ENCODE results near the gene ARID4B. TPM values are rescaled to one million over a fixed set of nuclear protein-coding genes. Genes with fewer than 3 reads are reported as not detected.
A peak's percentile ranks its signal among the peaks of the same experiment; 100 is the strongest.
"Not testable (repeated sequence)": the region's sequence is repeated elsewhere in the genome, so short reads cannot be mapped to it uniquely, and the experiment has no call there.

The ARID4B gene
- total RNA-seq, 6 experiments from 2014 or later, result 19.4 to 22.8 (median 20.5) TPM

DNA sequence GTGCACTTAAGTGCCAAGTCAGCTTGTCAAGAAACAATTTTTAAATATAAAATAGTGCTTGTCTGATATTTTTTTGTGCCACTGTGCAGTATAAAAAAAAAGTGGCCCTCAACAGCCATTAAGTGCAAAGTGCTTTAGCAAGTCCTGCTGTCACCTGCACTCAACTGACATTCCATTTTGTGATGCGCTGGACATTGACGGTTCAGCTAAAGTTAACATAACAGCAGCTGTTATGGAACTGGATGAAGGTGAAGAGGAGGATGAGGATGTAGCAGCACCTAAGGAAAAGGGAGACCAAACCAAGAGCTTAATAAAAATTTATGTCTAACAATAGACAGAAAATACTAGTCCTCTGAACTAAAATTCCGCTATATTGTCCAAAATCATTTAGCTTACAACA lies 159.6 kb downstream of the ARID4B start:
- no peaks in the 10 kb centered on the region for H3K9me3 Mint-ChIP-seq
- no peaks in the 10 kb centered on the region for H3K4me1 Mint-ChIP-seq (ENCODE audit: low read depth)
- H3K27me3 Mint-ChIP-seq (ENCODE audit: insufficient read depth), result no peaks in the 10 kb centered on the region; the same call in 1 of the 2 replicates
- no peak for DNase-seq
- TF ChIP-seq, protein P1, sequence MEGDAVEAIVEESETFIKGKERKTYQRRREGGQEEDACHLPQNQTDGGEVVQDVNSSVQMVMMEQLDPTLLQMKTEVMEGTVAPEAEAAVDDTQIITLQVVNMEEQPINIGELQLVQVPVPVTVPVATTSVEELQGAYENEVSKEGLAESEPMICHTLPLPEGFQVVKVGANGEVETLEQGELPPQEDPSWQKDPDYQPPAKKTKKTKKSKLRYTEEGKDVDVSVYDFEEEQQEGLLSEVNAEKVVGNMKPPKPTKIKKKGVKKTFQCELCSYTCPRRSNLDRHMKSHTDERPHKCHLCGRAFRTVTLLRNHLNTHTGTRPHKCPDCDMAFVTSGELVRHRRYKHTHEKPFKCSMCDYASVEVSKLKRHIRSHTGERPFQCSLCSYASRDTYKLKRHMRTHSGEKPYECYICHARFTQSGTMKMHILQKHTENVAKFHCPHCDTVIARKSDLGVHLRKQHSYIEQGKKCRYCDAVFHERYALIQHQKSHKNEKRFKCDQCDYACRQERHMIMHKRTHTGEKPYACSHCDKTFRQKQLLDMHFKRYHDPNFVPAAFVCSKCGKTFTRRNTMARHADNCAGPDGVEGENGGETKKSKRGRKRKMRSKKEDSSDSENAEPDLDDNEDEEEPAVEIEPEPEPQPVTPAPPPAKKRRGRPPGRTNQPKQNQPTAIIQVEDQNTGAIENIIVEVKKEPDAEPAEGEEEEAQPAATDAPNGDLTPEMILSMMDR (IDR thresholded peaks at IDR 0.05), result no peak
- H3K36me3 Mint-ChIP-seq (ENCODE audit: low read depth), result peaks cover 19% of the 10 kb centered on the region
- no peak overlapping the region for H3K27ac Mint-ChIP-seq
- H3K4me3 Mint-ChIP-seq, result no peak overlapping the region

- TF ChIP-seq, protein P1 (IDR thresholded peaks at IDR 0.05), result no peak
- Mint-ChIP-seq H3K27ac (peak overlapping the region; percentile 98), H3K4me1 (ENCODE audit: low read depth) (peaks cover 19% of the 10 kb centered on the region), H3K27me3 (ENCODE audit: insufficient read depth) (peaks cover 5% of the 10 kb centered on the region), H3K4me3 (peak overlapping the region; percentile 99), H3K36me3 (ENCODE audit: low read depth) (peaks cover 11% of the 10 kb centered on the region), H3K9me3 (no peaks in the 10 kb centered on the region)
- DNase-seq, result no peak
Measured at GRCh38 chr1:235161685-235162327, 166.2 kb downstream of the ARID4B start.

GRCh38 chr1:235160957-235161684 lies 166.9 kb downstream of the ARID4B start, which contains the start of gene RBM34:
RBM34 (minus strand) TSS chr1:235161250; CDS start chr1:235161226, 24 bp downstream.
- Mint-ChIP-seq H3K27me3 (ENCODE audit: insufficient read depth) (peaks cover 5% of the 10 kb centered on the region), H3K4me1 (ENCODE audit: low read depth) (peaks cover 19% of the 10 kb centered on the region), H3K27ac (peak within 1 kb of the TSS; percentile 98), H3K4me3 (peak within 1 kb of the TSS; percentile 99), H3K36me3 (ENCODE audit: low read depth) (peaks cover 11% of the 10 kb centered on the region), H3K9me3 (no peaks in the 10 kb centered on the region)
- peak; percentile 86 for DNase-seq
- TF ChIP-seq, protein P1 (IDR thresholded peaks at IDR 0.05), result no peak; the same call in 1 of the 2 replicates

DNA sequence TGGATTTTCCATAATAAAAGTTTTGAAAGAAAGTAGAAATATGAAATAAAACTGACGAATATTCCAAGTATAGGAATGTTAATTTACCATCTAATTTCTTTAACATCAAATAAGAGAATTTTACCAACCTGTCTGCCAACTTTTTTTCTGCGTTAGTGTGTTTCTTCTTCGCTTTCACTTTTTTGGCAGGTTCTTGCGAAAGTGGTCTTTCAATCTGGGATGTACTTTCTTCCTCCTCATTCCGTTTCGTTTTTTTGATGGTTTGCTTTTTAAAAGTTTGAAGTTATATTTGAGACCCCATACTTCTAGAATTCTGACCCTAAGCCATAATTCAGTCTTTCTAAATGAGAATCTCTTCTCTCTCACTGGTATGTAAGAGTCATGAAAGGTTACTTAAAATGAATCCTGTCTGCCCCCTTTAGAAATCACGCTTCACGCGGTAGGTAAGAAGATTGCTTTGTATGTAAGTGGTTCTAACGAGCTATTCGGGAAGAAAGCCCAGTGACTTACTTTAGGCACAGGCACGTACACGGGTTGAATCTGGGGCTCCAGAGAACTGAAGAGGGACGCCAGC lies 167.5 kb downstream of the ARID4B start:
- peaks cover 11% of the 10 kb centered on the region for H3K36me3 Mint-ChIP-seq (ENCODE audit: low read depth)
- no peaks in the 10 kb centered on the region for H3K9me3 Mint-ChIP-seq
- H3K27ac Mint-ChIP-seq, result peak overlapping the region; percentile 98
- peak overlapping the region; percentile 99 for H3K4me3 Mint-ChIP-seq
- H3K27me3 Mint-ChIP-seq (ENCODE audit: insufficient read depth), result peaks cover 5% of the 10 kb centered on the region
- peaks cover 19% of the 10 kb centered on the region for H3K4me1 Mint-ChIP-seq (ENCODE audit: low read depth)
- DNase-seq, result peak; percentile 48
- TF ChIP-seq, protein P1 (IDR thresholded peaks at IDR 0.05), result no peak

GRCh38 chr1:235159930-235160329 lies 168.0 kb downstream of the ARID4B start:
- H3K36me3 Mint-ChIP-seq (ENCODE audit: low read depth), result peaks cover 13% of the 10 kb centered on the region
- peak overlapping the region; percentile 98; the same call in 1 of the 2 replicates for H3K27ac Mint-ChIP-seq
- not testable (repeated sequence) for H3K9me3 Mint-ChIP-seq; DNase-seq; H3K27me3 Mint-ChIP-seq (ENCODE audit: insufficient read depth)
- peaks cover 19% of the 10 kb centered on the region for H3K4me1 Mint-ChIP-seq (ENCODE audit: low read depth)
- H3K4me3 Mint-ChIP-seq, result peak overlapping the region; percentile 99

DNA sequence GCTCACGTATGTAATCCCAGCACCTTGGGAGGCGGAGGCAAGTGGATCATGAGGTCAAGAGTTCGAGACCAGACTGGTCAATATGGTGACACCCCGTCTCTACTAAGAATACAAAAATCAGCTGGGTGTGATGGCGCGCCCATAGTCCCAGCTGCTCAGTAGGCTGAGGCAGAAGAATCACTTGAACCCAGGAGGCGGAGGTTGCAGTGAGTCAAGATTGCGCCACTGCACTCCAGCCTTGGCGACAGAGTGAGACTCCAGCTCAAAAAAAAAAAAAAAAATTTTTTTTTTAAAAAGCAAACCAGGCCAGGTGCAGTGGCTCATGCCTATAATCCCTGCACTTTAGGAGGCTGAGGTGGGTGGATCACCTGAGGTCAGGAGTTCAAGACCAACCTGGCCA lies 168.7 kb downstream of the ARID4B start:
- peaks cover 19% of the 10 kb centered on the region for H3K4me1 Mint-ChIP-seq (ENCODE audit: low read depth)
- H3K4me3 Mint-ChIP-seq, result peak overlapping the region; percentile 99; the same call in 1 of the 2 replicates
- not testable (repeated sequence) for H3K27me3 Mint-ChIP-seq (ENCODE audit: insufficient read depth); H3K27ac Mint-ChIP-seq; H3K9me3 Mint-ChIP-seq; DNase-seq
- peaks cover 19% of the 10 kb centered on the region for H3K36me3 Mint-ChIP-seq (ENCODE audit: low read depth)

Data from HFFc6 (cell line).